HepG2 (cell line): ENCODE measurements around the gene OGFR. TPM values are rescaled to one million over a fixed set of nuclear protein-coding genes. Genes with fewer than 3 reads are reported as not detected.

Source experiments
- AHR ChIP-seq: IDR thresholded peaks from 2 replicates; pipeline ENCODE4 v1.6.1; 2018; ENCODE audit warnings: missing genetic modification reagents, missing compliant biosample characterization
- EHMT2 ChIP-seq: fragments of 200-600 bp; sonication (generic); IDR thresholded peaks from 2 replicates; pipeline ENCODE4 v1.7.0; 2017; ENCODE audit warnings: antibody characterized with exemption, low read depth, low read length, borderline replicate concordance
- HNRNPLL ChIP-seq: fragments of 200-400 bp; formaldehyde crosslinking; IDR thresholded peaks from 2 replicates; pipeline ENCODE4 v1.6.1; 2017; ENCODE audit warnings: mild to moderate bottlenecking, low read depth, low read length; ENCODE audit not compliant: poor library complexity, severe bottlenecking
- MED1 ChIP-seq: sonication (generic); formaldehyde crosslinking; IDR thresholded peaks from 2 replicates; pipeline ENCODE4 v1.4.0; 2020; ENCODE audit warnings: missing genetic modification reagents
- PCBP2 ChIP-seq: fragments of 200-400 bp; formaldehyde crosslinking; optimal IDR thresholded peaks from 2 replicates; pipeline ENCODE3; 2018; ENCODE audit warnings: low read length, low read depth; ENCODE audit not compliant: poor library complexity, severe bottlenecking
- RARG ChIP-seq: sonication (generic); formaldehyde crosslinking; IDR thresholded peaks from 2 replicates; pipeline ENCODE4 v1.4.0; 2020; ENCODE audit warnings: low read depth, mild to moderate bottlenecking, missing genetic modification reagents
- SCMH1 ChIP-seq: sonication (generic); formaldehyde crosslinking; IDR thresholded peaks from 2 replicates; pipeline ENCODE4 v1.9.0; 2021; ENCODE audit warnings: missing genetic modification reagents, mild to moderate bottlenecking, borderline replicate concordance
- SIX4 ChIP-seq: sonication (generic); formaldehyde crosslinking; IDR thresholded peaks from 2 replicates; pipeline ENCODE4 v1.4.0; 2020; ENCODE audit warnings: missing genetic modification reagents
- SMAD1 ChIP-seq: sonication (generic); formaldehyde crosslinking; IDR thresholded peaks from 2 replicates; pipeline ENCODE4 v1.4.0; 2020; ENCODE audit warnings: missing genetic modification reagents, low read depth, mild to moderate bottlenecking, borderline replicate concordance
- TARDBP ChIP-seq: sonication (generic); formaldehyde crosslinking; IDR thresholded peaks from 2 replicates; pipeline ENCODE4 v1.8.0; 2022; ENCODE audit warnings: mild to moderate bottlenecking, missing genetic modification reagents
- ZNF12 ChIP-seq: sonication (generic); formaldehyde crosslinking; IDR thresholded peaks from 2 replicates; pipeline ENCODE4 v1.5.0; 2020; ENCODE audit warnings: missing genetic modification reagents
- ZNF280B ChIP-seq: sonication (generic); formaldehyde crosslinking; IDR thresholded peaks from 2 replicates; pipeline ENCODE4 v1.5.0; 2020; ENCODE audit warnings: missing genetic modification reagents, mild to moderate bottlenecking, borderline replicate concordance
- ZNF292 ChIP-seq: sonication (generic); formaldehyde crosslinking; IDR thresholded peaks from 2 replicates; pipeline ENCODE4 v1.8.1; 2022; ENCODE audit warnings: mild to moderate bottlenecking, low read depth, missing genetic modification reagents, borderline replicate concordance
- ZNF3 ChIP-seq: IDR thresholded peaks from 2 replicates; pipeline ENCODE4 v1.7.0; 2017; ENCODE audit warnings: inconsistent platforms
- ZNF431 ChIP-seq: sonication (generic); formaldehyde crosslinking; IDR thresholded peaks from 2 replicates; pipeline ENCODE4 v1.9.0; 2022; ENCODE audit warnings: missing genetic modification reagents, low read depth, mild to moderate bottlenecking, borderline replicate concordance
- ZNF570 ChIP-seq: sonication (generic); formaldehyde crosslinking; IDR thresholded peaks from 2 replicates; pipeline ENCODE4 v1.4.0; 2020; ENCODE audit warnings: mild to moderate bottlenecking, missing genetic modification reagents, borderline replicate concordance
- ZNF780A ChIP-seq: sonication (generic); formaldehyde crosslinking; IDR thresholded peaks from 2 replicates; pipeline ENCODE4 v1.8.0; 2022; ENCODE audit warnings: mild to moderate bottlenecking, missing genetic modification reagents, moderate library complexity
- polyA plus RNA-seq, 8 experiments: library from polyadenylated mRNA; depleted of rRNA in 3 of 8; stranded (reverse) in 7 of 8; unstranded in 1 of 8; fragments of >200 nt; fragmentation: Illumina TruSeq in 4 of 8; extraction: Trizol in 4 of 8; gene quantifications; 2 replicates each; pipeline versions ENCODE4 v1.2.1 to v1.2.3, GENCODE V29; 2011 to 2016; ENCODE audit warnings: low read depth in 4 of 8, missing spikeins in 1 of 8, mixed read lengths in 1 of 8; ENCODE audit not compliant: insufficient read depth in 1 of 8
- total RNA-seq, 5 experiments: library from RNA; depleted of rRNA; stranded (reverse); fragments of >200 nt; fragmentation: Illumina TruSeq; extraction: Trizol; gene quantifications; 2 replicates each; pipeline ENCODE4 v1.2.3, GENCODE V29; 2016; ENCODE audit warnings: low read depth in 1 of 5
- TF ChIP-seq, protein P1 (sequence below): sonication (generic); formaldehyde crosslinking; IDR thresholded peaks from 2 replicates; pipeline ENCODE4 v1.5.1; 2020; ENCODE audit warnings: mild to moderate bottlenecking, missing genetic modification reagents
- TF ChIP-seq, protein P2 (sequence below): sonication (generic); formaldehyde crosslinking; conservative IDR thresholded peaks from 2 replicates; pipeline ENCODE4 v1.4.0; 2020; ENCODE audit warnings: missing genetic modification reagents
- TF ChIP-seq, protein P3 (sequence below): sonication (generic); formaldehyde crosslinking; IDR thresholded peaks from 2 replicates; pipeline ENCODE4 v1.4.0; 2020; ENCODE audit warnings: missing genetic modification reagents

The OGFR gene
- total and polyA plus RNA-seq, 2 of the 13 experiments (the other 11 are each of a cell fraction or from before 2014, with no cell fraction given), result 47.7 to 81.8 TPM

DNA sequence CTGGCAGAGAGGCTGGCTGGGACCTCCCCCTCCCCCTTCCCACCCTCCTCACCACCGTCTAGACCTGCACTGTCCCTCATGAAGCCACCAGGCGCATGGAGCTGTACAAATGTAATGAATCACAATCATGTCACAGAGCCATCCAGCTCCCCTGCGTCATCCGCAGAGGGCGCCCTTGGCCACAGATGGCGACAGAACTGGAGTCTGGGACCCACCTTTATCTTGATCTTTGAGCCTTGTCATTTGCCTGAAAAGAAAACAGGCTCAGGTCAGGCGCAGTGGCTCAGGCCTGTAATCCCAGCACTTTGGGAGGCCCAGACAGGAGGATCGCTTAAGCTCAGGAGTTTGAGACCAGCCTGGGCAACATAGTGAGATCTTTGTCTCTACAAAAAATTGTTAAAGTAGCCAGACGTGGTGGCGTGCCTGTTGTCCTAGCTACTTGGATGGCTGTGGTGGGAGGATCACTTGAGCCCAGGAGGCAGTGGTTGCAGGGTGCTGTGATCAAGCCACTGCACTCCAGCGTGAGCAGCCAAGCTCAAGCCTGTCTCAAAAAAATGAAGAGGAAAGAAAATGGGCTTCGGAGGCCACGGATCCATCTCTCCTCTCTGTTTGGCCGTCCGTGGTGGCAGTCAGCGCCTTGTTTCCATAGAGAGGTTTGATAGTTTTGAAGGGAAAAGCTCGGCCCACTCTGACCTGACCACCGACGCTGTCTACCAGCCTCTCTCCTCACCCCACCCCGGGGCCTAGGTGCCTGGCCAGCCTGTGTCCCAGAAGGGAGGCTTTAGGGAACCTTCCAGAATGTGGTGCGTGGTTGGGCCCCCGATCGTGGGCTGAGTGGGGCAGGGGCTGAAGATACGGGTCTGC is 18.4 kb downstream of the OGFR start (continued):
- TF ChIP-seq, protein P1, sequence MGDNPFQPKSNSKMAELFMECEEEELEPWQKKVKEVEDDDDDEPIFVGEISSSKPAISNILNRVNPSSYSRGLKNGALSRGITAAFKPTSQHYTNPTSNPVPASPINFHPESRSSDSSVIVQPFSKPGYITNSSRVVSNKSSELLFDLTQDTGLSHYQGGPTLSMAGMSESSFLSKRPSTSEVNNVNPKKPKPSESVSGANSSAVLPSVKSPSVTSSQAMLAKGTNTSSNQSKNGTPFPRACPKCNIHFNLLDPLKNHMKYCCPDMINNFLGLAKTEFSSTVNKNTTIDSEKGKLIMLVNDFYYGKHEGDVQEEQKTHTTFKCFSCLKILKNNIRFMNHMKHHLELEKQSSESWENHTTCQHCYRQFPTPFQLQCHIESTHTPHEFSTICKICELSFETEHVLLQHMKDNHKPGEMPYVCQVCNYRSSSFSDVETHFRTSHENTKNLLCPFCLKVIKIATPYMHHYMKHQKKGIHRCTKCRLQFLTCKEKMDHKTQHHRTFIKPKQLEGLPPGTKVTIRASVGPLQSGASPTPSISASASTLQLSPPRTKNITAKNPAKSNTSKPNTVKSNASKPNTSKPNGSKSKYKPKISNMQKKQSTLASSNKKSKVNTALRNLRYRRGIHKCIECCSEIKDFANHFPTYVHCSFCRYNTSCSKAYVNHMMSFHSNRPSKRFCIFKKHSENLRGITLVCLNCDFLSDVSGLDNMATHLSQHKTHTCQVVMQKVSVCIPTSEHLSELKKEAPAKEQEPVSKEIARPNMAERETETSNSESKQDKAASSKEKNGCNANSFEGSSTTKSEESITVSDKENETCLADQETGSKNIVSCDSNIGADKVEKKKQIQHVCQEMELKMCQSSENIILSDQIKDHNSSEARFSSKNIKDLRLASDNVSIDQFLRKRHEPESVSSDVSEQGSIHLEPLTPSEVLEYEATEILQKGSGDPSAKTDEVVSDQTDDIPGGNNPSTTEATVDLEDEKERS, result peak; percentile 95
- TF ChIP-seq SCMH1, result no peak
- peak; percentile 77; the same call in 1 of the 2 replicates for TF ChIP-seq AHR (CRISPR knock-in tag)
- TF ChIP-seq ZNF292 (CRISPR knock-in tag), result peak; percentile 91
- TF ChIP-seq ZNF3 (CRISPR knock-in tag), result peak; percentile 84
- no peak; the same call in 1 of the 2 replicates for TF ChIP-seq ZNF780A (CRISPR knock-in tag)
- TF ChIP-seq SIX4 (CRISPR knock-in tag), result peak; percentile 28; the same call in 1 of the 2 replicates
- TF ChIP-seq, protein P2, sequence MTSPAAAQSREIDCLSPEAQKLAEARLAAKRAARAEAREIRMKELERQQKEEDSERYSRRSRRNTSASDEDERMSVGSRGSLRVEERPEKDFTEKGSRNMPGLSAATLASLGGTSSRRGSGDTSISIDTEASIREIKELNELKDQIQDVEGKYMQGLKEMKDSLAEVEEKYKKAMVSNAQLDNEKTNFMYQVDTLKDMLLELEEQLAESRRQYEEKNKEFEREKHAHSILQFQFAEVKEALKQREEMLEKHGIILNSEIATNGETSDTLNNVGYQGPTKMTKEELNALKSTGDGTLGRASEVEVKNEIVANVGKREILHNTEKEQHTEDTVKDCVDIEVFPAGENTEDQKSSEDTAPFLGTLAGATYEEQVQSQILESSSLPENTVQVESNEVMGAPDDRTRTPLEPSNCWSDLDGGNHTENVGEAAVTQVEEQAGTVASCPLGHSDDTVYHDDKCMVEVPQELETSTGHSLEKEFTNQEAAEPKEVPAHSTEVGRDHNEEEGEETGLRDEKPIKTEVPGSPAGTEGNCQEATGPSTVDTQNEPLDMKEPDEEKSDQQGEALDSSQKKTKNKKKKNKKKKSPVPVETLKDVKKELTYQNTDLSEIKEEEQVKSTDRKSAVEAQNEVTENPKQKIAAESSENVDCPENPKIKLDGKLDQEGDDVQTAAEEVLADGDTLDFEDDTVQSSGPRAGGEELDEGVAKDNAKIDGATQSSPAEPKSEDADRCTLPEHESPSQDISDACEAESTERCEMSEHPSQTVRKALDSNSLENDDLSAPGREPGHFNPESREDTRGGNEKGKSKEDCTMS (CRISPR knock-in tag), result no peak
- peak; percentile 24; the same call in 1 of the 2 replicates for TF ChIP-seq SMAD1 (CRISPR knock-in tag)
- peak; percentile 90 for TF ChIP-seq ZNF12 (CRISPR knock-in tag)
- TF ChIP-seq, protein P3, sequence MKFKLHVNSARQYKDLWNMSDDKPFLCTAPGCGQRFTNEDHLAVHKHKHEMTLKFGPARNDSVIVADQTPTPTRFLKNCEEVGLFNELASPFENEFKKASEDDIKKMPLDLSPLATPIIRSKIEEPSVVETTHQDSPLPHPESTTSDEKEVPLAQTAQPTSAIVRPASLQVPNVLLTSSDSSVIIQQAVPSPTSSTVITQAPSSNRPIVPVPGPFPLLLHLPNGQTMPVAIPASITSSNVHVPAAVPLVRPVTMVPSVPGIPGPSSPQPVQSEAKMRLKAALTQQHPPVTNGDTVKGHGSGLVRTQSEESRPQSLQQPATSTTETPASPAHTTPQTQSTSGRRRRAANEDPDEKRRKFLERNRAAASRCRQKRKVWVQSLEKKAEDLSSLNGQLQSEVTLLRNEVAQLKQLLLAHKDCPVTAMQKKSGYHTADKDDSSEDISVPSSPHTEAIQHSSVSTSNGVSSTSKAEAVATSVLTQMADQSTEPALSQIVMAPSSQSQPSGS (CRISPR knock-in tag), result peak; percentile 94
- TF ChIP-seq ZNF280B (CRISPR knock-in tag), result no peak; the same call in none of the 2 replicates
- TF ChIP-seq EHMT2, result no peak; the same call in 1 of the 2 replicates
- no peak for TF ChIP-seq ZNF570
- TF ChIP-seq TARDBP, result peak; percentile 96
- no peak for TF ChIP-seq RARG (CRISPR knock-in tag)
- TF ChIP-seq PCBP2, result no peak
- TF ChIP-seq HNRNPLL, result no peak
- TF ChIP-seq MED1 (CRISPR knock-in tag), result peak; percentile 93
- TF ChIP-seq ZNF431 (CRISPR knock-in tag), result no peak
